Mucosa of stomach (tissue), 1 donor: ENCODE measurements around the gene TTC6.

Experiments used
- H3K27me3 ChIP-seq: one replicate; pipeline ENCODE4 v1.7.0; 2013; ENCODE audit warnings: mild to moderate bottlenecking, low read length; ENCODE audit not compliant: control insufficient read depth, insufficient read depth
- H3K36me3 ChIP-seq: one replicate; pipeline ENCODE4 v1.7.0; 2013; ENCODE audit warnings: low read length; ENCODE audit not compliant: control insufficient read depth, insufficient read depth
- H3K4me1 ChIP-seq: one replicate; pipeline ENCODE4 v1.7.0; 2013; ENCODE audit warnings: mild to moderate bottlenecking, low read length; ENCODE audit not compliant: control insufficient read depth, insufficient read depth
- H3K4me3 ChIP-seq: one replicate; pipeline ENCODE4 v1.7.0; 2013; ENCODE audit warnings: low read length
- H3K9ac ChIP-seq: one replicate; pipeline ENCODE4 v1.7.0; 2013; ENCODE audit warnings: mild to moderate bottlenecking, low read length, moderate library complexity
- H3K9me3 ChIP-seq: one replicate; pipeline ENCODE4 v1.7.0; 2013; ENCODE audit warnings: mild to moderate bottlenecking, low read length, moderate library complexity; ENCODE audit not compliant: control insufficient read depth
- donor health status: Pancreatic carcinoma.

The TTC6 gene

GRCh38 chr14:37587881-37588666, 7.4 kb upstream of the TTC6 start:
- Histone ChIP-seq H3K27me3 (peaks cover 51% of the 10 kb centered on the region), H3K36me3 (no peaks in the 10 kb centered on the region), H3K9me3 (no peaks in the 10 kb centered on the region), H3K4me1 (peaks cover 15% of the 10 kb centered on the region), H3K4me3 (peak overlapping the region; percentile 1), H3K9ac (peak overlapping the region; percentile 97)

- peak overlapping the region; percentile 97 for H3K9ac ChIP-seq
Observed at GRCh38 chr14:37588667-37588955, 6.8 kb upstream of the TTC6 start.

GRCh38 chr14:37588956-37589714, 6.3 kb upstream of the TTC6 start:
- peaks cover 15% of the 10 kb centered on the region for H3K4me1 ChIP-seq
- H3K9ac ChIP-seq: peak overlapping the region; percentile 97
- peak overlapping the region; percentile 1 for H3K4me3 ChIP-seq
- H3K9me3 ChIP-seq: no peaks in the 10 kb centered on the region
- peaks cover 41% of the 10 kb centered on the region for H3K27me3 ChIP-seq
- H3K36me3 ChIP-seq: no peaks in the 10 kb centered on the region

More at GRCh38 chr14:37588667-37588955, 6.8 kb upstream of the TTC6 start:
- H3K27me3 ChIP-seq: peaks cover 46% of the 10 kb centered on the region
- H3K4me3 ChIP-seq: peak overlapping the region; percentile 1
- H3K9me3 ChIP-seq: no peaks in the 10 kb centered on the region
- no peaks in the 10 kb centered on the region for H3K36me3 ChIP-seq
- peaks cover 15% of the 10 kb centered on the region for H3K4me1 ChIP-seq

GRCh38 chr14:37589715-37590427, 5.6 kb upstream of the TTC6 start:
- peaks cover 34% of the 10 kb centered on the region for H3K27me3 ChIP-seq

GRCh38 chr14:37590428-37591139, 4.8 kb upstream of the TTC6 start:
- H3K36me3 ChIP-seq: no peaks in the 10 kb centered on the region
- H3K4me1 ChIP-seq: peaks cover 6% of the 10 kb centered on the region
- peak overlapping the region; percentile 76 for H3K4me3 ChIP-seq
- peak overlapping the region; percentile 95 for H3K9ac ChIP-seq
- H3K27me3 ChIP-seq: peaks cover 27% of the 10 kb centered on the region
- H3K9me3 ChIP-seq: no peaks in the 10 kb centered on the region

More at GRCh38 chr14:37589715-37590427, 5.6 kb upstream of the TTC6 start:
- Histone ChIP-seq H3K4me3 (peak overlapping the region; percentile 76), H3K9ac (peak overlapping the region; percentile 97), H3K9me3 (no peaks in the 10 kb centered on the region), H3K36me3 (no peaks in the 10 kb centered on the region), H3K4me1 (peaks cover 7% of the 10 kb centered on the region)

GRCh38 chr14:37591311-37591940, 4.0 kb upstream of the TTC6 start:
- no peaks in the 10 kb centered on the region for H3K36me3 ChIP-seq
- H3K4me1 ChIP-seq: no peaks in the 10 kb centered on the region
- no peaks in the 10 kb centered on the region for H3K9me3 ChIP-seq
- peak overlapping the region; percentile 95 for H3K9ac ChIP-seq
- peak overlapping the region; percentile 76 for H3K4me3 ChIP-seq
- peaks cover 28% of the 10 kb centered on the region for H3K27me3 ChIP-seq

GRCh38 chr14:37591941-37592481, 3.4 kb upstream of the TTC6 start:
- peak overlapping the region; percentile 68 for H3K4me3 ChIP-seq
- peaks cover 28% of the 10 kb centered on the region for H3K27me3 ChIP-seq
- no peaks in the 10 kb centered on the region for H3K9me3 ChIP-seq
- H3K9ac ChIP-seq: peak overlapping the region; percentile 95
- H3K4me1 ChIP-seq: peaks cover under 1% of the 10 kb centered on the region
- H3K36me3 ChIP-seq: no peaks in the 10 kb centered on the region

GRCh38 chr14:37592482-37593408, 2.7 kb upstream of the TTC6 start:
- Histone ChIP-seq H3K36me3 (no peaks in the 10 kb centered on the region), H3K9me3 (no peaks in the 10 kb centered on the region), H3K9ac (peak overlapping the region; percentile 95), H3K4me3 (peak overlapping the region; percentile 68), H3K27me3 (peaks cover 31% of the 10 kb centered on the region), H3K4me1 (peaks cover 3% of the 10 kb centered on the region)

- H3K4me1 ChIP-seq: peaks cover 3% of the 10 kb centered on the region
- H3K27me3 ChIP-seq: peaks cover 37% of the 10 kb centered on the region
- H3K9me3 ChIP-seq: no peaks in the 10 kb centered on the region
- H3K9ac ChIP-seq: peak overlapping the region; percentile 95
- H3K36me3 ChIP-seq: no peaks in the 10 kb centered on the region
- H3K4me3 ChIP-seq: peak overlapping the region; percentile 68
Observed at GRCh38 chr14:37593511-37594237, 1.8 kb upstream of the TTC6 start.
